GM13977 (cell line): ENCODE measurements around the gene ASL.
"Not testable (repeated sequence)": the region's sequence is repeated elsewhere in the genome, so short reads cannot be mapped to it uniquely, and the experiment has no call there.

Experiments
- DNase-seq: peaks from one replicate; pipeline ENCODE4 v3.0.0; 2012; ENCODE audit warnings: low spot score
- in situ Hi-C: fragments of 300-500 bp; cut with MboI; formaldehyde crosslinking; loops from one replicate; pipeline ENCODE4 v1.12.0; 2022; ENCODE audit warnings: low sequenced_read_pairs, low pct_unique_long_range_greater_than_20kb, mixed read lengths, inconsistent platforms; ENCODE audit not compliant: unreplicated experiment
- TF ChIP-seq, protein P1 (sequence below): IDR thresholded peaks from 2 replicates; pipeline ENCODE4 v1.5.1; 2012; ENCODE audit warnings: mild to moderate bottlenecking, control low read depth; ENCODE audit not compliant: insufficient read depth; ENCODE audit errors: extremely low read depth, missing control alignments

ASL gene

DNA sequence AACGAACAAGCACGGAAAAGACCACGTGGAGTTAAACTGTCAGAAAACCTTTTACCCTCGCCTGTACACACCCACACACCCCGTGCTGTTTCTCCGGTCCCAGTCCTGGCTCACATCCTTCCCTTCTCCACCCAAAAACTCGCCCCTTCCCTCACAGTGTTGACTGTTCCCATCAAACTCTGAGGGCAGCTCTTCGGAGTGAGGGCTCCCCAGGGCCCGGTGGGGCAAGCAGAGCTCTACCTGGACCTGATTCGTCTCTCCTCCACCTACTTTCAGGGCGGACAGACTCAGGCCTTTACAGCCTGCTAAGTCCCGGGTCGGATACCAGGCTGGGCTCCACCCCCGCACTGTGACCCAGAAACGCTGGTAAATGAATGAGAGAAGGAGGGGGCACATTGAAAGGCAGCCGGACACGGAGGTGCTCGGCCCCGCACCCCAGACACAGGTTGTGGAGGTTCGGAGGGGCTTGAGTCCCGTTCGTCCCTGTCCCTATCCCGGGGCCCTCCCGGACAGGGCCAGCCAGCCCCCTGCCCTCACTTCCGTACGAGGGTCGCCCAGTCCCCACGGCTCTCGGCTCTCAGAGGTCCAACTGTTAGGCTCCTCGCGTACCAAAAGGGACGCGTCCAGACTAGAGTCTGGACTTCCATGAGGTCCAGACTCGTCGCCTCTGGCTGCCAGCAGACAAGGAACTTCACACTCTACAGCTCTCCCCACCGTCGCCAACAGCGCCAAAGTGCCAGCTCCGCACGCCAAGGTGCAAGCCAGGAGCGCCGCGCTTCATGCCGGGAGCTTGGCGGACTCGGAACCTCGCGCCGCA is 31.7 kb upstream of the ASL start:
- in situ Hi-C loops, result no loop called here
- TF ChIP-seq, protein P1, sequence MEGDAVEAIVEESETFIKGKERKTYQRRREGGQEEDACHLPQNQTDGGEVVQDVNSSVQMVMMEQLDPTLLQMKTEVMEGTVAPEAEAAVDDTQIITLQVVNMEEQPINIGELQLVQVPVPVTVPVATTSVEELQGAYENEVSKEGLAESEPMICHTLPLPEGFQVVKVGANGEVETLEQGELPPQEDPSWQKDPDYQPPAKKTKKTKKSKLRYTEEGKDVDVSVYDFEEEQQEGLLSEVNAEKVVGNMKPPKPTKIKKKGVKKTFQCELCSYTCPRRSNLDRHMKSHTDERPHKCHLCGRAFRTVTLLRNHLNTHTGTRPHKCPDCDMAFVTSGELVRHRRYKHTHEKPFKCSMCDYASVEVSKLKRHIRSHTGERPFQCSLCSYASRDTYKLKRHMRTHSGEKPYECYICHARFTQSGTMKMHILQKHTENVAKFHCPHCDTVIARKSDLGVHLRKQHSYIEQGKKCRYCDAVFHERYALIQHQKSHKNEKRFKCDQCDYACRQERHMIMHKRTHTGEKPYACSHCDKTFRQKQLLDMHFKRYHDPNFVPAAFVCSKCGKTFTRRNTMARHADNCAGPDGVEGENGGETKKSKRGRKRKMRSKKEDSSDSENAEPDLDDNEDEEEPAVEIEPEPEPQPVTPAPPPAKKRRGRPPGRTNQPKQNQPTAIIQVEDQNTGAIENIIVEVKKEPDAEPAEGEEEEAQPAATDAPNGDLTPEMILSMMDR, result no peak
- peak; percentile 33 for DNase-seq

DNA sequence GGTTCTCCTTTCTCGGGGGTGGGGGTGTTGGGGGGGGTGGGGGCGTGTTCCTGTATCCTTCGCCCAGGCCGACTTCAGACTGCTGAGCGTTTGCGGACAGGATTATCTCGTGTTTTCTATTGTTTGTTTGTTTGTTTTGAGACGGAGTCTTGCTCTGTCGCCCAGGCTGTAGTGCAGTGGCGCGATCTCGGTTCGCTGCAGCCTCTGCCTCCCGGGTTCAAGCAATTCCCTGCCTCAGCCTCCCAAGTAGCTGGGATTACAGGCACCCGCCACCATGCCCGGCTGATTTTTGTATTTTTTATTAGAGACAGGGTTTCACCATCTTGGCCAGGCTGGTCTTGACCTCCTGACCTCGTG is 31.1 kb upstream of the ASL start:
- DNase-seq, in situ Hi-C loops: not testable (repeated sequence)

DNA sequence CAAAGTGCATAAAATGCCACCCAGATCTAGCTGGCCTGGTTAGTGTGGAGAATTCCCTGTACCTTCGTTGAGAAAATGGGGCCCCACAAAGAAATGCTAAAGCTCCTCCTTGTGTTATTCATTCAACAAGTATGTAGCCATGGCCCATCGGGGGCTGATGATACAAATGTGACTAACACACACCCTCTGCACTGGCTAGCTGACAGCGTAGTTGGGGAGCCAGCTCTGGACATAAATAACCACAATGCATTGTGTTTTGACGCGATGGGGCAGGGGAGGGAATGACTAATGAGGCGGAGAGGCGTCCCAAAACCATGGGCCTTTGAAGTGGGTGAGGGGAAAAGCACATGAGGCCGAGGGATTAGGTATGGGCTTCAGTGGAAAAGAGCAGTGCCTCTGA is 28.2 kb upstream of the ASL start:
- in situ Hi-C loops, result no loop called here
- TF ChIP-seq, protein P1, result no peak
- DNase-seq, result no peak

DNA sequence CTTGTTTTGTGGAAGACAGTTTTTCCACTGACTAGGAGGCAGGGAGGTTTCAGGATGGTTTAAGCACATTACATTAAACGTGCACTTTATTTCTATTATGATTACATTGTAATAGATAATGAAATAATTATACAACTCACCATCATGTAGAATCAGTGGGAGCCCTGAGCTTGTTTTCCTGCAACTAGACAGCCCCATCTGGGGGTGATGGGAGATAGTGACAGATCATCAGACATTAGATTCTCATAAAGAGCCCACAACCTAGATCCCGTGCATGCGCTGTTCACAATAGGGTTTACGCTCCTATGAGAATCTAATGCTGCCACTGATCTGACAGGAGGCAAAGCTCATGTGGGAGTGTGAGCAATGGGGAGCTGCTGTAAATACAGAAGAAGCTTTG is 25.7 kb upstream of the ASL start:
- in situ Hi-C loops, DNase-seq: not testable (repeated sequence)

DNA sequence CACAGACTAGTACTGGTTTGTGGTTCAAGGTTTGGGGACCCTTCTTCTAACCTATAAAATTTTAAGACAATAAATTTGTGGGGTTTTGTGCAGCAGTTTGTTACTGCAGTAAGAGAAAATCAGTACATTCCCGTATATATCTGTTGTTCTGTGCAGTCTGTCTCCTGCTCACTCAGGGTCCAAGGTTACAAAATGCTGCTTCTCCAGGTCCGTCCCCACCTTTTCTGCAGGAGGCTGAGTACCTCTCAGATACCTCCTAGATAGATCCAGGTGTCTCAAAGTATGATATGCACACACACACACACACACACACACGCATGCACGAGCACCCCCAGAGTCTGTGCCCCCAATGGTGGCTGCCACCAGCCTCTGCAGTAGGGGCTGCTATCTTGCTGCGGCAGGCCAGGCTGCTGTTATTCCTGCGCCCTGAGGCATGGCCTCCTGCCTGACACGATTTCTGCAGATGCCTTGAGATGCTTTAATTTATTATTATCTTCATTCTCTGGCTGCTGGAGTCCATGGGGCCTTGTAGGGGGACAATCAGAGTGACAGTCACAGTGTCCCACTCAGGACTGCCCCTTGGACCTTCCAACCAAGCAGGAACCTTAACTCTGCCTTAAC is 25.2 kb upstream of the ASL start:
- DNase-seq, result no peak
- in situ Hi-C loops, result no loop called here
- TF ChIP-seq, protein P1, result no peak

DNA sequence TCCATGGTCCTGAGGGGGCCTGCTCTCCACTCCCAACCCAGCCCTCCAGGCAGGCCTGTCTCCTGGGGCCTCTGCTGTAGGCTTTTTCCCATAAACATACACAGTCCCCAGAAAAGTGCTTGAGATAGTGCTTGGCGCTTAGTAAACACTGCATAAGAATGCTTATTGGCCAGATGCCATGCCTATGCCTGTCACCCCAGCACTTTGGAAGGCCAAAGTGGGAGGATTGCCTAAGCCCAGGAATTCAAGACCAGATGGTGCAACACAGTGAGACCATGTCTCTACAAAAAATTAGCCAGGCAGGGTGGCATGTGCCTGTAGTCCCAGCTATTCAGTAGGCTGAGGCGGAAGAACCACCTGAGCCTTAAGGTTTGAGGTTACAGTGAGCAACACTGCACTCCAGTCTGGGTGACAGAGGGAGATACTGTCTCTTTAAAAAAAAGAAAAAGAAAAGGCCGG is 24.6 kb upstream of the ASL start:
- TF ChIP-seq, protein P1, result no peak
- in situ Hi-C loops, result no loop called here
- DNase-seq, result no peak

DNA sequence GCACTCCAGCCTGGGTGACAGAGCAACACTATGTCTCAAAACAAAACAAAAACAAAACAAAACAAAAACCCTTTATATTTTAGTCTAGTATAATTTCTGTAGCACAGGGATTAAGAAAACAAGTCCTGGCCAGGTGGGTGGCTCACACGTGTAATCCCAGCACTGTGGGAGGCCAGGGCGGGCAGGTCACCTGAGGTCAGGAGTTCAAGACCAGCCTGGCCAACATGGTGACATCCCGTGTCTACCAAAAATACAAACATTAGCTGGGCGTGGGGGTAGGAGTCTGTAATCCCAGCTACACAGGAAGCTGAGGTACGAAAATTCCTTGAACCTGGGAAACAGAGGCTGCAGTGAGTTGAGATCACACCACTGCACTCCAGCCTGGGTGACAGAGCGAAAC is 23.2 kb upstream of the ASL start:
- TF ChIP-seq, protein P1, result no peak
- in situ Hi-C loops, result no loop called here
- no peak for DNase-seq
